ENCODE measurements around the gene DDX27. TPM values are rescaled to one million over a fixed set of nuclear protein-coding genes. Genes with fewer than 3 reads are reported as not detected.
A peak's percentile ranks its signal among the peaks of the same experiment; 100 is the strongest.

DDX27 gene
- total RNA-seq, 1 experiment from 2014 or later = 54.8 TPM

DNA sequence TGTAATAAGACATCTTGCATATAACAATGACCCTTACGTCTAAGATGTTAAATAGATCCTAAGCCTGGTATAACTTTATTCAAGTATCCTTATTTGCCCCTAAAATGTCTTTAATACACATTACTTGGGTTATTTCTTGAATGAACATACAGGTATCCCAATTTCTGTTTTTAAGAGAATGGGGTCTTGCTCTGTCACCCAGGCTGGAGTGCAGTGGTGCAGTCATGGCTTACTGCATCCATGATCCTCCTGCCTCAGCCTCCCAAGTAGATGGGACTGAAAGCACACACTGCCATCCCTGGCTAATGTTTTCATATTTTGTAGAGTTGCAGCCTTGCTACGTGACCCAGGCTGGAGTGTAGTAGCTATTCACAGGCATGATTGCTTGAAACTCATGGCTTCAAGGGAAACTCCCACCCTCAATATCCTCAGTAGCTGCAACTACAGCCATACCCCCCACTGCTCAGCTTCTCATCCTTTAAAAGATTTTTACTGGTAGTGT is 69.1 kb downstream of the DDX27 start (continued):
- TF ChIP-seq, protein P1, sequence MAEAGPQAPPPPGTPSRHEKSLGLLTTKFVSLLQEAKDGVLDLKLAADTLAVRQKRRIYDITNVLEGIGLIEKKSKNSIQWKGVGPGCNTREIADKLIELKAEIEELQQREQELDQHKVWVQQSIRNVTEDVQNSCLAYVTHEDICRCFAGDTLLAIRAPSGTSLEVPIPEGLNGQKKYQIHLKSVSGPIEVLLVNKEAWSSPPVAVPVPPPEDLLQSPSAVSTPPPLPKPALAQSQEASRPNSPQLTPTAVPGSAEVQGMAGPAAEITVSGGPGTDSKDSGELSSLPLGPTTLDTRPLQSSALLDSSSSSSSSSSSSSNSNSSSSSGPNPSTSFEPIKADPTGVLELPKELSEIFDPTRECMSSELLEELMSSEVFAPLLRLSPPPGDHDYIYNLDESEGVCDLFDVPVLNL (CRISPR knock-in tag; IDR thresholded peaks at IDR 0.05; ENCODE audit: borderline replicate concordance, low read depth) = no peak
- TF ChIP-seq SP1 (CRISPR knock-in tag; conservative IDR thresholded peaks at IDR 0.05) (no peak), FOXK1 (CRISPR knock-in tag; IDR thresholded peaks at IDR 0.05) (no peak), ZNF219 (CRISPR knock-in tag; IDR thresholded peaks at IDR 0.05; ENCODE audit: borderline replicate concordance) (no peak), ATF1 (CRISPR knock-in tag; IDR thresholded peaks at IDR 0.05) (no peak), ZNF671 (CRISPR knock-in tag; IDR thresholded peaks at IDR 0.05) (peak; percentile 61), NFATC4 (CRISPR knock-in tag; IDR thresholded peaks at IDR 0.05) (peak; percentile 75; the same call in 1 of the 2 replicates), PRRX2 (CRISPR knock-in tag; IDR thresholded peaks at IDR 0.05) (peak; percentile 92; the same call in 1 of the 2 replicates), ELF4 (CRISPR knock-in tag; IDR thresholded peaks at IDR 0.05; ENCODE audit: low read depth) (no peak), EMX1 (CRISPR knock-in tag; IDR thresholded peaks at IDR 0.05) (peak; percentile 59; the same call in 1 of the 2 replicates), ZNF416 (CRISPR knock-in tag; IDR thresholded peaks at IDR 0.05) (peak; percentile 93; the same call in 1 of the 2 replicates), GTF2I (CRISPR knock-in tag; conservative IDR thresholded peaks at IDR 0.05) (no peak)
- TF ChIP-seq, protein P2, sequence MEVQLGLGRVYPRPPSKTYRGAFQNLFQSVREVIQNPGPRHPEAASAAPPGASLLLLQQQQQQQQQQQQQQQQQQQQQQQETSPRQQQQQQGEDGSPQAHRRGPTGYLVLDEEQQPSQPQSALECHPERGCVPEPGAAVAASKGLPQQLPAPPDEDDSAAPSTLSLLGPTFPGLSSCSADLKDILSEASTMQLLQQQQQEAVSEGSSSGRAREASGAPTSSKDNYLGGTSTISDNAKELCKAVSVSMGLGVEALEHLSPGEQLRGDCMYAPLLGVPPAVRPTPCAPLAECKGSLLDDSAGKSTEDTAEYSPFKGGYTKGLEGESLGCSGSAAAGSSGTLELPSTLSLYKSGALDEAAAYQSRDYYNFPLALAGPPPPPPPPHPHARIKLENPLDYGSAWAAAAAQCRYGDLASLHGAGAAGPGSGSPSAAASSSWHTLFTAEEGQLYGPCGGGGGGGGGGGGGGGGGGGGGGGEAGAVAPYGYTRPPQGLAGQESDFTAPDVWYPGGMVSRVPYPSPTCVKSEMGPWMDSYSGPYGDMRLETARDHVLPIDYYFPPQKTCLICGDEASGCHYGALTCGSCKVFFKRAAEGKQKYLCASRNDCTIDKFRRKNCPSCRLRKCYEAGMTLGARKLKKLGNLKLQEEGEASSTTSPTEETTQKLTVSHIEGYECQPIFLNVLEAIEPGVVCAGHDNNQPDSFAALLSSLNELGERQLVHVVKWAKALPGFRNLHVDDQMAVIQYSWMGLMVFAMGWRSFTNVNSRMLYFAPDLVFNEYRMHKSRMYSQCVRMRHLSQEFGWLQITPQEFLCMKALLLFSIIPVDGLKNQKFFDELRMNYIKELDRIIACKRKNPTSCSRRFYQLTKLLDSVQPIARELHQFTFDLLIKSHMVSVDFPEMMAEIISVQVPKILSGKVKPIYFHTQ (CRISPR knock-in tag; IDR thresholded peaks at IDR 0.05) = peak; percentile 88; the same call in 1 of the 2 replicates
- TF ChIP-seq, protein P3, sequence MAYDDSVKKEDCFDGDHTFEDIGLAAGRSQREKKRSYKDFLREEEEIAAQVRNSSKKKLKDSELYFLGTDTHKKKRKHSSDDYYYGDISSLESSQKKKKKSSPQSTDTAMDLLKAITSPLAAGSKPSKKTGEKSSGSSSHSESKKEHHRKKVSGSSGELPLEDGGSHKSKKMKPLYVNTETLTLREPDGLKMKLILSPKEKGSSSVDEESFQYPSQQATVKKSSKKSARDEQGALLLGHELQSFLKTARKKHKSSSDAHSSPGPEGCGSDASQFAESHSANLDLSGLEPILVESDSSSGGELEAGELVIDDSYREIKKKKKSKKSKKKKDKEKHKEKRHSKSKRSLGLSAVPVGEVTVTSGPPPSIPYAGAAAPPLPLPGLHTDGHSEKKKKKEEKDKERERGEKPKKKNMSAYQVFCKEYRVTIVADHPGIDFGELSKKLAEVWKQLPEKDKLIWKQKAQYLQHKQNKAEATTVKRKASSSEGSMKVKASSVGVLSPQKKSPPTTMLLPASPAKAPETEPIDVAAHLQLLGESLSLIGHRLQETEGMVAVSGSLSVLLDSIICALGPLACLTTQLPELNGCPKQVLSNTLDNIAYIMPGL (CRISPR knock-in tag; IDR thresholded peaks at IDR 0.05) = no peak
- TF ChIP-seq, protein P4, sequence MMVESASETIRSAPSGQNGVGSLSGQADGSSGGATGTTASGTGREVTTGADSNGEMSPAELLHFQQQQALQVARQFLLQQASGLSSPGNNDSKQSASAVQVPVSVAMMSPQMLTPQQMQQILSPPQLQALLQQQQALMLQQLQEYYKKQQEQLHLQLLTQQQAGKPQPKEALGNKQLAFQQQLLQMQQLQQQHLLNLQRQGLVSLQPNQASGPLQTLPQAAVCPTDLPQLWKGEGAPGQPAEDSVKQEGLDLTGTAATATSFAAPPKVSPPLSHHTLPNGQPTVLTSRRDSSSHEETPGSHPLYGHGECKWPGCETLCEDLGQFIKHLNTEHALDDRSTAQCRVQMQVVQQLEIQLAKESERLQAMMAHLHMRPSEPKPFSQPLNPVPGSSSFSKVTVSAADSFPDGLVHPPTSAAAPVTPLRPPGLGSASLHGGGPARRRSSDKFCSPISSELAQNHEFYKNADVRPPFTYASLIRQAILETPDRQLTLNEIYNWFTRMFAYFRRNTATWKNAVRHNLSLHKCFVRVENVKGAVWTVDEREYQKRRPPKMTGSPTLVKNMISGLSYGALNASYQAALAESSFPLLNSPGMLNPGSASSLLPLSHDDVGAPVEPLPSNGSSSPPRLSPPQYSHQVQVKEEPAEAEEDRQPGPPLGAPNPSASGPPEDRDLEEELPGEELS (CRISPR knock-in tag; IDR thresholded peaks at IDR 0.05) = no peak

DNA sequence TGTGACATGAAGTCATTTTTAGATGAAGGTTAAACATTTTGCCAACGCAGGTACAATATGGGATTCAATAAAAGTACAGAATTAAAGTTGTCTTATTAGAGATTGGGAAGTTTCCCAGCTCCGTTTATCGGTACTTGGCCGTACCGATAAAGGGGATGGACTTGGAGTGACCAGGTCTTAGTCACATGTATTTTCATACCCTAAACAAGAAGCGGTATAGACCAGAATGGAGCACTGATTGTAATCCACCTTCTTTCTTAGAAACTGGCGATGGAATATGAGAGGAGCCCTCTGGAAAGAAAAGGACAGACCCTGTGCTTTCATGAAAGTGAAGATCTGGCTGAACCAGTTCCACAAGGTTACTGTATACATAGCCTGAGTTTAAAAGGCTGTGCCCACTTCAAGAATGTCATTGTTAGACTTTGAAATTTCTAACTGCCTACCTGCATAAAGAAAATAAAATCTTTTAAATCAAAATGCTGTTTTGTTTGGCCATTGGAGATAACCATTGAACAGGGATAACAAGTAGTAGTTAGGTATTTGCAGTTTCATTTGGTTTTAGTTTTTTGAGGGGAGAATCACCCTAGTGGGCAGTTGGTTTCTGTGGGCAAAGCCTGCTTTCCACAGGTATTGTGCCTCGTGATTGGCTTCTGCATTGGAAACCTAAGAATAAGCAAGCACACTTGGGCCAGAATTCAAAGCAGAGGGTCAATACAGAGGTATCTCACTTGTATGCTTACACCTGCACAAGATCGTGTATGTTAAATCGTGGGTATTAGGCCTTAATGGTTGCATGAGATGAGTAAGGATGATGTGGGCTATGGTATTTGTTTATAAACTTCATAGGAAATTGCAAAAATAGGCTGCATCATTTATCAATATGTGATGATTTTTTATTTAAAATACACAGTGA is 69.8 kb downstream of the DDX27 start:
- H3K36me3 Mint-ChIP-seq = peaks cover 74% of the 10 kb centered on the region
- H3K9me3 Mint-ChIP-seq = no peaks in the 10 kb centered on the region; the same call in 1 of the 2 replicates
- H3K4me3 Mint-ChIP-seq = no peak overlapping the region
- H3K4me1 Mint-ChIP-seq = peaks cover 70% of the 10 kb centered on the region
- H3K27ac Mint-ChIP-seq = peak overlapping the region; percentile 88
- ATAC-seq = 0 out of 2 replicates have a peak, but pooled peaks have one; percentile 0
- CTCF ChIA-PET = interaction anchor here (0.6 to 3.9 kb wide), 6 partner anchors 26 to 782 kb away, joined by 3 to 40 read pairs (median 4); no protein-coding TSS in a partner anchor
- POLR2A ChIA-PET = interaction anchor here (0.6 to 1.9 kb wide), 5 partner anchors 11 to 1143 kb away, joined by 3 to 8 read pairs (median 6); partner anchors contain the start of gene ZNFX1
- H3K27me3 Mint-ChIP-seq (ENCODE audit: low read depth) = no peaks in the 10 kb centered on the region
- no peak for DNase-seq (ENCODE audit: low spot score)
- no peak for TF ChIP-seq ESRRA (CRISPR knock-in tag; IDR thresholded peaks at IDR 0.05; ENCODE audit: borderline replicate concordance)
- TF ChIP-seq, protein P5, sequence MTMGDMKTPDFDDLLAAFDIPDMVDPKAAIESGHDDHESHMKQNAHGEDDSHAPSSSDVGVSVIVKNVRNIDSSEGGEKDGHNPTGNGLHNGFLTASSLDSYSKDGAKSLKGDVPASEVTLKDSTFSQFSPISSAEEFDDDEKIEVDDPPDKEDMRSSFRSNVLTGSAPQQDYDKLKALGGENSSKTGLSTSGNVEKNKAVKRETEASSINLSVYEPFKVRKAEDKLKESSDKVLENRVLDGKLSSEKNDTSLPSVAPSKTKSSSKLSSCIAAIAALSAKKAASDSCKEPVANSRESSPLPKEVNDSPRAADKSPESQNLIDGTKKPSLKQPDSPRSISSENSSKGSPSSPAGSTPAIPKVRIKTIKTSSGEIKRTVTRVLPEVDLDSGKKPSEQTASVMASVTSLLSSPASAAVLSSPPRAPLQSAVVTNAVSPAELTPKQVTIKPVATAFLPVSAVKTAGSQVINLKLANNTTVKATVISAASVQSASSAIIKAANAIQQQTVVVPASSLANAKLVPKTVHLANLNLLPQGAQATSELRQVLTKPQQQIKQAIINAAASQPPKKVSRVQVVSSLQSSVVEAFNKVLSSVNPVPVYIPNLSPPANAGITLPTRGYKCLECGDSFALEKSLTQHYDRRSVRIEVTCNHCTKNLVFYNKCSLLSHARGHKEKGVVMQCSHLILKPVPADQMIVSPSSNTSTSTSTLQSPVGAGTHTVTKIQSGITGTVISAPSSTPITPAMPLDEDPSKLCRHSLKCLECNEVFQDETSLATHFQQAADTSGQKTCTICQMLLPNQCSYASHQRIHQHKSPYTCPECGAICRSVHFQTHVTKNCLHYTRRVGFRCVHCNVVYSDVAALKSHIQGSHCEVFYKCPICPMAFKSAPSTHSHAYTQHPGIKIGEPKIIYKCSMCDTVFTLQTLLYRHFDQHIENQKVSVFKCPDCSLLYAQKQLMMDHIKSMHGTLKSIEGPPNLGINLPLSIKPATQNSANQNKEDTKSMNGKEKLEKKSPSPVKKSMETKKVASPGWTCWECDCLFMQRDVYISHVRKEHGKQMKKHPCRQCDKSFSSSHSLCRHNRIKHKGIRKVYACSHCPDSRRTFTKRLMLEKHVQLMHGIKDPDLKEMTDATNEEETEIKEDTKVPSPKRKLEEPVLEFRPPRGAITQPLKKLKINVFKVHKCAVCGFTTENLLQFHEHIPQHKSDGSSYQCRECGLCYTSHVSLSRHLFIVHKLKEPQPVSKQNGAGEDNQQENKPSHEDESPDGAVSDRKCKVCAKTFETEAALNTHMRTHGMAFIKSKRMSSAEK (CRISPR knock-in tag; IDR thresholded peaks at IDR 0.05; ENCODE audit: borderline replicate concordance) = peak; percentile 98
- TF ChIP-seq, protein P6, sequence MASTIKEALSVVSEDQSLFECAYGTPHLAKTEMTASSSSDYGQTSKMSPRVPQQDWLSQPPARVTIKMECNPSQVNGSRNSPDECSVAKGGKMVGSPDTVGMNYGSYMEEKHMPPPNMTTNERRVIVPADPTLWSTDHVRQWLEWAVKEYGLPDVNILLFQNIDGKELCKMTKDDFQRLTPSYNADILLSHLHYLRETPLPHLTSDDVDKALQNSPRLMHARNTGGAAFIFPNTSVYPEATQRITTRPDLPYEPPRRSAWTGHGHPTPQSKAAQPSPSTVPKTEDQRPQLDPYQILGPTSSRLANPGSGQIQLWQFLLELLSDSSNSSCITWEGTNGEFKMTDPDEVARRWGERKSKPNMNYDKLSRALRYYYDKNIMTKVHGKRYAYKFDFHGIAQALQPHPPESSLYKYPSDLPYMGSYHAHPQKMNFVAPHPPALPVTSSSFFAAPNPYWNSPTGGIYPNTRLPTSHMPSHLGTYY (CRISPR knock-in tag; IDR thresholded peaks at IDR 0.05) = peak; percentile 98
